Cardiac fibroblast (primary cell): ENCODE measurements around the gene NXF1.
A peak's percentile ranks its signal among the peaks of the same experiment; 100 is the strongest.
"Not testable (repeated sequence)": the region's sequence is repeated elsewhere in the genome, so short reads cannot be mapped to it uniquely, and the experiment has no call there.

Experiments used
- DNase-seq, 2 donors: peaks; one replicate each; pipeline versions ENCODE4 v3.0.0 to v3.0.0-alpha.2; 2010; ENCODE audit warnings: low read depth in 2 of 2
- H3K4me3 ChIP-seq, 2 donors: replicated peaks in 1 of 2; 1 replicate in 1 of 2; 2 replicates in 1 of 2; pipeline ENCODE4 v1.5.1; 2011; ENCODE audit warnings: low read depth in 2 of 2, low read length in 2 of 2, mild to moderate bottlenecking in 2 of 2, moderate library complexity in 1 of 2
- CTCF ChIP-seq: IDR thresholded peaks from one replicate; pipeline ENCODE4 v1.5.1; 2011; ENCODE audit warnings: low read depth, mild to moderate bottlenecking, low read length, inconsistent platforms

Gene NXF1

GRCh38 chr11:62830904-62831519 lies 25.8 kb upstream of the NXF1 start:
- peak overlapping the region; percentile 85 to 90 for H3K4me3 ChIP-seq
- no peak for TF ChIP-seq CTCF

GRCh38 chr11:62828130-62828529 lies 22.9 kb upstream of the NXF1 start:
- DNase-seq, H3K4me3 ChIP-seq: not testable (repeated sequence)

More at GRCh38 chr11:62830904-62831519, 25.8 kb upstream of the NXF1 start:
- no peak for DNase-seq

GRCh38 chr11:62823677-62824076 lies 18.4 kb upstream of the NXF1 start:
- no peak overlapping the region for H3K4me3 ChIP-seq
- no peak for TF ChIP-seq CTCF
- no peak for DNase-seq

GRCh38 chr11:62817129-62817528 lies 11.9 kb upstream of the NXF1 start:
- no peak for TF ChIP-seq CTCF
- DNase-seq = no peak
- H3K4me3 ChIP-seq = no peak overlapping the region

- DNase-seq = no peak
- H3K4me3 ChIP-seq = no peak overlapping the region
- TF ChIP-seq CTCF = no peak
These were observed 11.3 kb upstream of the NXF1 start for GRCh38 chr11:62816557-62816956.

- TF ChIP-seq CTCF = no peak
- no peak overlapping the region for H3K4me3 ChIP-seq
These were observed 6.4 kb upstream of the NXF1 start for GRCh38 chr11:62811659-62812058.

GRCh38 chr11:62810748-62811147 lies 5.5 kb upstream of the NXF1 start:
- H3K4me3 ChIP-seq = no peak overlapping the region
- TF ChIP-seq CTCF = no peak
- no peak for DNase-seq

More at GRCh38 chr11:62811659-62812058, 6.4 kb upstream of the NXF1 start:
- DNase-seq = no peak
